T-cell (primary cell): ENCODE measurements around the gene RAD51C. TPM values are rescaled to one million over a fixed set of nuclear protein-coding genes. Genes with fewer than 3 reads are reported as not detected.
A peak's percentile ranks its signal among the peaks of the same experiment; 100 is the strongest.

Experiments used
- ATAC-seq, 4 experiments: fragments of 200-7000 bp in 3 of 4; fragments of 150-1000 bp in 1 of 4; cut with Tn5 transposase; replicated peaks in 1 of 4; 1 replicate in 3 of 4; 2 replicates in 1 of 4; pipeline ENCODE4 v1.10.0; 2021; ENCODE audit warnings: moderate library complexity in 3 of 4, mild to moderate bottlenecking in 2 of 4, moderate number of reproducible peaks in 1 of 4
- CTCF ChIA-PET, 2 donors: fragments of 300-600 bp; sonication (Branson Sonifier 250); formaldehyde crosslinking; loops; one replicate each; lab custom pipeline; 2022; ENCODE audit warnings: antibody characterized with exemption in 2 of 2; lab: Charles Lee
- POLR2A ChIA-PET, 2 donors: fragments of 300-600 bp; sonication (Branson Sonifier 250); formaldehyde crosslinking; loops; one replicate each; lab custom pipeline; 2022; ENCODE audit warnings: antibody characterized with exemption in 2 of 2; lab: Charles Lee
- DNase-seq, 35 experiments: peaks; one replicate each; pipeline versions ENCODE4 v3.0.0 to v3.0.0-alpha.2; 2013 to 2023
- H3K27ac ChIP-seq: one replicate; pipeline ENCODE4 v1.5.1; 2013; ENCODE audit warnings: low read length
- H3K27me3 ChIP-seq, 2 experiments: replicated peaks in 1 of 2; 1 replicate in 1 of 2; 2 replicates in 1 of 2; pipeline versions ENCODE4 v1.6.1 to v1.7.0; 2013; ENCODE audit warnings: low read length in 1 of 2, mixed read lengths in 1 of 2; ENCODE audit not compliant: control insufficient read depth in 2 of 2, insufficient read depth in 2 of 2; ENCODE audit errors: extremely low read depth in 1 of 2
- H3K36me3 ChIP-seq, 2 donors: 1 replicate in 1 of 2; 2 replicates in 1 of 2; pipeline versions ENCODE4 v1.6.1 to v1.7.0; 2013; ENCODE audit warnings: low read length in 1 of 2; ENCODE audit not compliant: control insufficient read depth in 2 of 2, insufficient read depth in 1 of 2; ENCODE audit errors: extremely low read depth in 1 of 2
- H3K4me1 ChIP-seq, 2 experiments: 1 replicate in 1 of 2; 2 replicates in 1 of 2; pipeline versions ENCODE4 v1.6.1 to v1.7.0; 2013; ENCODE audit warnings: low read length in 2 of 2, mixed read lengths in 1 of 2; ENCODE audit not compliant: insufficient read depth in 2 of 2, control insufficient read depth in 1 of 2; ENCODE audit errors: extremely low read depth in 1 of 2
- H3K4me3 ChIP-seq, 2 donors: 1 replicate in 1 of 2; 2 replicates in 1 of 2; pipeline versions ENCODE4 v1.5.1 to v1.7.0; 2013; ENCODE audit warnings: mild to moderate bottlenecking in 2 of 2, low read length in 1 of 2, moderate library complexity in 1 of 2; ENCODE audit not compliant: control insufficient read depth in 1 of 2; ENCODE audit errors: extremely low read depth in 1 of 2
- H3K9me3 ChIP-seq: 2 replicates; pipeline ENCODE4 v1.7.0; 2013
- H3K27ac Mint-ChIP-seq, 2 donors: one replicate each; pipeline ENCODE4 v1.8.0; 2020 to 2021; ENCODE audit warnings: mild to moderate bottlenecking in 2 of 2, mixed read lengths in 2 of 2
- H3K27me3 Mint-ChIP-seq, 2 donors: one replicate each; pipeline ENCODE4 v1.8.0; 2021 to 2022; ENCODE audit warnings: mixed read lengths in 2 of 2
- H3K36me3 Mint-ChIP-seq: one replicate; pipeline ENCODE4 v1.8.0; 2021; ENCODE audit warnings: mixed read lengths
- H3K4me1 Mint-ChIP-seq, 3 donors: one replicate each; pipeline ENCODE4 v1.8.0; 2020 to 2022; ENCODE audit warnings: mixed read lengths in 3 of 3, mild to moderate bottlenecking in 1 of 3
- H3K4me3 Mint-ChIP-seq, 3 donors: one replicate each; pipeline ENCODE4 v1.8.0; 2020 to 2022; ENCODE audit warnings: mild to moderate bottlenecking in 3 of 3, mixed read lengths in 3 of 3, moderate library complexity in 3 of 3
- H3K9me3 Mint-ChIP-seq, 3 donors: one replicate each; pipeline ENCODE4 v1.8.0; 2020 to 2022; ENCODE audit warnings: mixed read lengths in 3 of 3
- WGBS: methylation state at CpG from one replicate; pipeline ENCODE4 v1.1.5; 2013; ENCODE audit warnings: missing lambda C conversion rate; ENCODE audit not compliant: insufficient coverage; 5-methylcytosine and 5-hydroxymethylcytosine counted together
- total RNA-seq, 35 experiments: library from RNA in 6 of 35; stranded (reverse) in 6 of 35; fragments of 120-200 nt in 1 of 35; gene quantifications; one replicate each; pipeline versions ENCODE4 v1.2.1 to v1.2.4 and lab custom pipeline; 2013 to 2026

RAD51C gene
- total RNA-seq, 5 donors from 2014 or later (not counting 1 experiment from before 2014, with no cell fraction given): 10.9 to 28.4 (median 18.1) TPM

- H3K4me3 ChIP-seq: no peak overlapping the region
- no peaks in the 10 kb centered on the region for H3K36me3 Mint-ChIP-seq
- POLR2A ChIA-PET: no interaction called here
- DNase-seq (peak in 1 of 35 experiments; percentile 3), ATAC-seq (no peak)
- H3K27me3 ChIP-seq: peaks cover 0 to 6% of the 10 kb centered on the region in 2 experiments
- WGBS: no CpG with 5 or more reads among the region's 4 CpGs
- H3K4me1 Mint-ChIP-seq: no peaks in the 10 kb centered on the region
- peaks cover 0 to 3% of the 10 kb centered on the region in 2 donors for H3K27me3 Mint-ChIP-seq
- H3K27ac Mint-ChIP-seq: no peak overlapping the region
- no peak overlapping the region for H3K27ac ChIP-seq
- H3K9me3 ChIP-seq: no peaks in the 10 kb centered on the region
- CTCF ChIA-PET: interaction anchor here in 1 of 2 donors (0.6 to 0.9 kb wide), 3 partner anchors 13 to 58 kb away, joined by 3 read pairs; no protein-coding TSS in a partner anchor
- no peaks in the 10 kb centered on the region for H3K9me3 Mint-ChIP-seq
- no peaks in the 10 kb centered on the region for H3K36me3 ChIP-seq
- H3K4me3 Mint-ChIP-seq: no peak overlapping the region
- no peaks in the 10 kb centered on the region for H3K4me1 ChIP-seq
These were observed 91.0 kb downstream of the RAD51C start for GRCh38 chr17:58783380-58783779.

GRCh38 chr17:58785097-58785496 lies 92.7 kb downstream of the RAD51C start:
- Mint-ChIP-seq H3K36me3 (no peaks in the 10 kb centered on the region), H3K4me3 (no peak overlapping the region), H3K27me3 (peaks cover 0 to 3% of the 10 kb centered on the region in 2 donors), H3K9me3 (no peaks in the 10 kb centered on the region), H3K27ac (no peak overlapping the region), H3K4me1 (peaks cover 0 to 3% (median 0%) of the 10 kb centered on the region in 3 donors)
- no CpG with 5 or more reads among the region's 1 CpG for WGBS
- Histone ChIP-seq H3K27me3 (peaks cover 0 to 6% of the 10 kb centered on the region in 2 experiments), H3K9me3 (no peaks in the 10 kb centered on the region), H3K4me1 (no peaks in the 10 kb centered on the region), H3K27ac (no peak overlapping the region), H3K36me3 (no peaks in the 10 kb centered on the region), H3K4me3 (no peak overlapping the region)
- CTCF ChIA-PET: no interaction called here
- DNase-seq (no peak), ATAC-seq (no peak)
- POLR2A ChIA-PET: interaction anchor here in 1 of 2 donors (0.6 kb wide), 1 partner anchor 13 kb away, joined by 3 read pairs; no protein-coding TSS in a partner anchor

Other genes starting within 250 kb of the RAD51C start
- gene HSF5, start 204.2 kb upstream of the RAD51C start, total RNA-seq: 1 to 10 TPM; 1.7 to 2.8 (median 2.5) TPM
- 10 to 100 TPM; 43.1 to 55.1 (median 53.1) TPM for gene MTMR4, start 178.0 kb upstream of the RAD51C start, total RNA-seq
- gene TEX14, start 557 bp upstream of the RAD51C start, total RNA-seq: 1 to 10 TPM in 1 of 5 donors, under 1 TPM in 4; 0.59 to 1.2 (median 0.73) TPM
- gene PPM1E, start 63.3 kb downstream of the RAD51C start, total RNA-seq: under 1 TPM in 1 of 5 donors, not detected in 4; 0.03 TPM